DMS153 treated with DMSO at 0.1 percent for 48 hours (cell line): Measurements from ENCODE around the gene KRT37.

Source experiments
- DNase-seq: peaks from one replicate; lab custom pipeline; 2025; ENCODE audit not compliant: unreplicated experiment; lab: John Stamatoyannopoulos, UW

Gene KRT37

GRCh38 chr17:41424111-41424635 lies at the start of gene KRT37:
KRT37 (minus strand) TSS chr17:41424585; CDS start chr17:41424523, 62 bp downstream.
- no peak for DNase-seq

GRCh38 chr17:41468346-41468745 lies 44.0 kb upstream of the KRT37 start:
- no peak for DNase-seq

DNA sequence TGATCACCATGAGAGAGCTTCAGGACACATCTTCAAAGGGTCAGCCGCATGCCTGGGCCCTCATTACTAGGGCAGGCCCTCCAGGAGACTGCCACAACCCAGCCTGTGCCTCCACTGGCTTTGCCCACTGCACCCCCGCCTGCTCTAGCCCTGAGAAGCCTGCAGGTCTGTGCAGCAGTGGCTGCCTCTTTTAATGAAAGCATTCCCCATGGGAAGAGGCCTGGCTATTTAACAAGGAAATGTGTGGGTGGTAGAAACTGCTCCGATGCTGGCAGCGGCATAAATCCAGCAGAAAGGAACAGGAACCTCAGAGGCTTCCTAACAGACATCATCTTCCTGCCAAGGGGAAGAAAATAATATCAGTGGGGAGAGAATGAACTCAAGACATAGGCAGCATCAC lies 43.2 kb upstream of the KRT37 start:
- no peak for DNase-seq

DNA sequence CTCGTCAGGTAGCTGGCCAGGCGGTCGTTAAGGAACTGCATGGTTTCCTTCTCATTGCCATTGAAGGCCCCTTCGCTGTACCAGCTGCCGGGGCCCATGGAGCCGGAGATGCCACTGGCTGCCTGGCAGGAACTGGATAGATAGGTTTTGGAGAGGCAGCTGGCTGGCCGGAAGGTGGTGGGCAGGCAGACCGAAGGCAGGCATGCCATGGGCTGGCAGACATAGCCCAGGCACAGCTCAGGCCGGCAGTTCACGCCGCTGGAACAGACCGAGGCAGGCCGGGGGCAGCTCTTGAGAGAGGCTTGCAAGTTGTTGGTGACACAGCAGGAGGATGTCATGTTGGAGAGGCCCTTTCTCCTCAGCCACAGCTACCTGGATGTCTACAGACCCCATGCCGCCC lies 42.6 kb upstream of the KRT37 start, which contains the start of gene KRT32:
Gene KRT32, minus strand, starts transcription at position 399 of the 400 bp plus-strand sequence. Its CDS starts 61 bp downstream, at position 338.
- no peak for DNase-seq

DNA sequence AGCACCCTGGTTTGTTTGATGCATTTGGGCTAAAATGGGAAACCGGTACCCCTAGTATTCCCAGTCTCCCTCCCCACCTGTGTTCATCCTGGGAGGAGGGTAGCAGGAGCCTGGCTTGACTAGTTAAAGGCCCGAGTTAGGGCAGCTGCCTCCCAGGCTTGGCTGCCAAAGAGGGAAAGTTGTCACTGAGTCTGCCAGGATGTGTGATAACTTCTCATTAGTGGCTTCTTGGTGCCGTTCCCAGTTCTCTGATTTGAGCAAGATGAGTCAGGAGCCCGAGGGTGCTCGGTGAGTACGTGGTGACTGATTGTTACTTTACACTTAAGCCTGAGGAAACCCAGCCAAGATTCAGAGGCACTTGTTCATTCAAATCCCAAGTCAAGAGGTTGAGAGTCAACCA lies 40.3 kb upstream of the KRT37 start:
- no peak for DNase-seq

DNA sequence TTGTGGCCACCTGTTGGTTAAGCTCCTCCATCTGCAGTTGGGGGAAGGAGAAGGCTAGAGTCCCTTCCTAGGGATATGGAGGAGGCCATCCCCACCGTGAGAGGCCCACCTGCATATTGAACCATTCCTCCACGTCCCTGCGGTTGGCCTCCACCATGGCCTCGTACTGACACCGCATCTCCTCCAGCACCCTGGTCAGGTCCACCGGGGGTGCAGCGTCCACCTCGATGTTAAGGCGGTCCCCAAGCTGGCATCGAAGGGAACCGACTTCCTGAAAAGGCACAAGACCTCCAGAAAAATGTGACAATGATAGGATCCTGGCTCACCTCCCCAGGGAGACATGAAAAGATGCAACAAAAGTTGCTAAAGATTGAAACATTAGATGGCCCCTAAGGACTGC lies 39.8 kb upstream of the KRT37 start:
- DNase-seq, result no peak

DNA sequence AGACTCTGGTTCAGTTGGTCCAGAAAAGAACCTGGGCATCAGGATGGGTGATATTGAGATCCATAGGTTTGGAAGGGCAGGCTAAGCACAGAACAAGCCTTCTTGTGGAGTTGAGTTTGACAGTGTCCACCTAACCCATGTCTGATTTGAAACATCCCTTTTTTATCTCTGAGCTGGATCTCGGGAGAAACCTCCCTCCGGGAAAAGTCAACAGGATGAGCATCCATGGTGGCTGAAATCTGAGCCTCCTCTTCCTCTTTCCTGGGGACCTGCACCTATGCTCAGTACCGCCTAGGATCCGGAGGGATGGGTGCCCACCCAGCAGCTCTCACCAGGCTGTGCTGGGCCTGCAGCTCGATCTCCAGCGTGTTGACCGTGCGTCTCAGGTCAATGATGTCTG lies 39.4 kb upstream of the KRT37 start:
- no peak for DNase-seq

DNA sequence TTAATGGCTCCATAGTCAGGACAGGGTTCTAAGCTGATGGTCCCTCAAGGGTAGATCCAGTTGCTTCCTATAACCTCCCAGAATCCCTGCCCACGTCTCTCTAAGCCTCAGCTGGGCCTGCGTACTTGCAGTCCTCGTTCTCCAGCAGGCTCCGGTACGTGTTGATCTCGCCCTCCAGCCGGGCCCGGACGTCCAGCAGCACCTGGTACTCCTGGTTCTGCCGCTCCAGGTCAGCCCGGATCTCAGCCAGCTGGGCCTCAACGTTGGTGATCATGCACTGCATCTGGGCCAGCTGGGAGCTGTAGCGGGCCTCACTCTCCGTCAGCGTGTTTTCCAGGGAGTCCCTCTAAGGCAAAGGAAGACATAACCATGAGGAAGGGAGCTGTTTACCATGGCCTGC lies 38.3 kb upstream of the KRT37 start:
- no peak for DNase-seq

- DNase-seq, result no peak
Observed at GRCh38 chr17:41457676-41458075, 33.3 kb upstream of the KRT37 start.

- DNase-seq, result no peak
Observed at GRCh38 chr17:41456204-41456603, 31.8 kb upstream of the KRT37 start.

GRCh38 chr17:41455236-41455635 lies 30.9 kb upstream of the KRT37 start:
- no peak for DNase-seq

GRCh38 chr17:41453066-41453465 lies 28.7 kb upstream of the KRT37 start:
- no peak for DNase-seq

- DNase-seq, result no peak
Observed at GRCh38 chr17:41452281-41452680, 27.9 kb upstream of the KRT37 start.

GRCh38 chr17:41451154-41451728 lies 26.9 kb upstream of the KRT37 start:
- DNase-seq, result no peak

DNA sequence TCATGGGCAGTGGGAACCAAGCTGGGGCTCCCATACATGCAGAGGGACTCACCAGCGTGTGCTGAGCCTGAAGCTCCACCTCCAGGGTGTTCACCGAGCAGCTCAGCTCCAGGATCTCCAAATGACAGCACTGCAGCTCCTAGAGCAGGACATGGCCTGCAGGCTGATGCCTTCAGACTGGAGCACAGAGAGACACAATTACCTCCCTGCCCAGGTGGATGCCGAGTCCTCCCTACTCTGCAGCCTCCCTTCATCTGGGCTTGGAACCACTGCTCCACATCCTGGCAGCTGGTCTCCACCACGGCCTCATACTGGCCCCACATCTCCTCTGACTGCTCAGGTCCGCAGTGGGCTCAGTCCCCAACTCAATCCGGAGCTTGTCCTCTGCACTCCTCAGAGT lies 24.6 kb upstream of the KRT37 start:
- no peak for DNase-seq

- no peak for DNase-seq
Observed at GRCh38 chr17:41448506-41448905, 24.1 kb upstream of the KRT37 start.

GRCh38 chr17:41446806-41447205 lies 22.4 kb upstream of the KRT37 start:
- no peak for DNase-seq

- no peak for DNase-seq
Observed at GRCh38 chr17:41444640-41445039, 20.3 kb upstream of the KRT37 start.

DNA sequence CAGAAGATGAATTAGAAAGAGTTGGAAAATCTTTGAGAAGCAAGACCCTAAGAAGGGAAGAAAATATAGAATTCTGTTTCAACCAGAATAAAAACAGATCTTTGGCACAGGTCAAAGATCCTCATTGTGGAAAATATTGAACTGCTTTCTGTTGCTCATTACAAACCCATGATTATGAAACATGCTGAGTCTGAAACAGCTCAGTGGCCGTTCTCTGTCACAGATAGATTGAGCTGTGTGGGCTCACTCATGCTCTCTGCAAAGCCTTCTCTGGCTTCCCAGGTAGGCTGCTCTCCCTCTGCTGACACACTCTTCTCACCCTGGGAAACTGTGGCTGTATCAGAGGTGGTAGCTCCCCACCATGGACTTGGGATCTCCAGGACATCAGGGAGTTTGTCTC lies 19.8 kb upstream of the KRT37 start:
- no peak for DNase-seq

DNA sequence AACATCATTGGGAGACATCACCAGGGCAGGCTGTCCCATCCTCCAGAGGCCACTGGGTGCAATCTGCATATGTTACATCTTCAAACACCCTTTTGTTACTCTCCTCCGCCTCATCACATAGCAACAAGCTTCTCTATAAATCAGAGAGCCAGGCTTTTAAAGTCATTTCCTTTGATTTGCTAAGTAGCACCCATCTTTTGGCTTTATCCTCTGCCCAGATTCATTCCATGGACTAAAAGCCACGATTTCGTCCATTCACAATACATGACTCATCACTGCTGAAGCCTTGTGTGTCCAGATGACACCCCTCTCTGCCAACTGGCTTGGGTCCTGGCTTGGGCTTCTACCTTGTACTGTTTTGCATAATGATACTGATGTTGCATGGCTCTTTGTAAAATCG lies 18.4 kb upstream of the KRT37 start:
- no peak for DNase-seq

- DNase-seq, result no peak
Observed at GRCh38 chr17:41440531-41441033, 16.2 kb upstream of the KRT37 start, which contains the start of gene KRT38. KRT38 (minus strand) TSS chr17:41440983; CDS start chr17:41440921, 62 bp downstream.

DNA sequence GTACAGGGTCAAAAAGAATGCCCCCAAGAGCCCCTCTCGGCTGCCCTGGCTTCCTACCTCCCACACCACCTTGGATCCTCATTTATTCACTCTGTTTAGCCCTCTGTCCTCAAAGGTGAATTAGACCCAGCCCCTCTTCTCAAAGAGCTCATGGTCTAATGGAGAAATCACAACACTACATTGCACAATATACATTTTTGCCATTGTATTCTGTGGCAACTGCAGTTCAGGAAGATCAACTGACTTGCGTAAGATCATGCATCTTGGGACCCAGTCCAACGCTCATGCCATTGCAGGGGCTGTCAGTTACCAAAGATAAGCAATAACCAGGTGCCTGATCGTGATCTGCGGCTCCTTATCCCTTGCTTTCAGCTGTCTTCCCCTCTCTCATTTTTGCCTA lies 15.0 kb upstream of the KRT37 start:
- DNase-seq, result no peak

DNA sequence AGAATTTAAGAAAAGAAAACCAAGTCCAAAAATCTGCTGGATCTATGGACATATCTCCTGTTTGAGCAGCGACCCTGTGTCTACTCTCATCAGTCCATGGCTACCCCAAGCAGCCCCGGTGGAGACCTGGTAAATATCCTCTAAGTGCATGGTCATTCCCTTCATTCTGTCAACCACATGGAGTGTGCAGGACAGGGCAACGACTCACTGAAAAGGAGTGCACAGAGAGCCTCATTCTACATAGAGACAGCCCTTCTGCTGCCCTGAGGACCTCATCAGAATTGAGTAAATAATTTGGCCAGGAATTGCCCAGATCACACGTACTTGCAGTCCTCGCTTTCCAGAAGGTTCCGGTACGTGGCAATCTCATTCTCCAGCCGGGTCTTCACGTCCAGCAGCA lies 13.4 kb upstream of the KRT37 start:
- DNase-seq, result no peak
